NT2/D1 (cell line): Measurements from ENCODE around the gene KCTD5.

Experiments
- DNase-seq: peaks from one replicate; pipeline ENCODE4 v3.0.0-alpha.2; 2011; ENCODE audit warnings: low read depth, low spot score
- H3K27me3 ChIP-seq: 2 replicates; pipeline ENCODE4 v1.6.0; 2011; ENCODE audit warnings: mild to moderate bottlenecking; ENCODE audit not compliant: insufficient read length, insufficient read depth
- H3K36me3 ChIP-seq: 2 replicates; pipeline ENCODE4 v1.6.1; 2011; ENCODE audit warnings: mild to moderate bottlenecking, low read length, mixed read lengths; ENCODE audit not compliant: insufficient read depth, insufficient read length
- H3K4me1 ChIP-seq: 2 replicates; pipeline ENCODE4 v1.5.1; 2011; ENCODE audit not compliant: insufficient read depth, insufficient read length
- H3K4me3 ChIP-seq: 2 replicates; pipeline ENCODE4 v1.5.1; 2011; ENCODE audit warnings: low read depth; ENCODE audit not compliant: insufficient read length
- H3K9ac ChIP-seq: 2 replicates; pipeline ENCODE4 v1.6.0; 2011; ENCODE audit warnings: low read depth; ENCODE audit not compliant: insufficient read length
- H3K9me3 ChIP-seq: 2 replicates; pipeline ENCODE4 v1.5.1; 2011; ENCODE audit warnings: mild to moderate bottlenecking, low read length; ENCODE audit not compliant: insufficient read depth
- SUZ12 ChIP-seq: IDR thresholded peaks from 2 replicates; pipeline ENCODE4 v1.6.1; 2011; ENCODE audit not compliant: insufficient read length, insufficient read depth; ENCODE audit errors: extremely low read depth
- YY1 ChIP-seq: IDR thresholded peaks from 2 replicates; pipeline ENCODE4 v1.6.1; 2011; ENCODE audit not compliant: insufficient read length, insufficient read depth
- ZNF274 ChIP-seq: IDR thresholded peaks from 2 replicates; pipeline ENCODE4 v1.6.1; 2011; ENCODE audit warnings: mild to moderate bottlenecking, low read depth, low read length

Gene KCTD5

DNA sequence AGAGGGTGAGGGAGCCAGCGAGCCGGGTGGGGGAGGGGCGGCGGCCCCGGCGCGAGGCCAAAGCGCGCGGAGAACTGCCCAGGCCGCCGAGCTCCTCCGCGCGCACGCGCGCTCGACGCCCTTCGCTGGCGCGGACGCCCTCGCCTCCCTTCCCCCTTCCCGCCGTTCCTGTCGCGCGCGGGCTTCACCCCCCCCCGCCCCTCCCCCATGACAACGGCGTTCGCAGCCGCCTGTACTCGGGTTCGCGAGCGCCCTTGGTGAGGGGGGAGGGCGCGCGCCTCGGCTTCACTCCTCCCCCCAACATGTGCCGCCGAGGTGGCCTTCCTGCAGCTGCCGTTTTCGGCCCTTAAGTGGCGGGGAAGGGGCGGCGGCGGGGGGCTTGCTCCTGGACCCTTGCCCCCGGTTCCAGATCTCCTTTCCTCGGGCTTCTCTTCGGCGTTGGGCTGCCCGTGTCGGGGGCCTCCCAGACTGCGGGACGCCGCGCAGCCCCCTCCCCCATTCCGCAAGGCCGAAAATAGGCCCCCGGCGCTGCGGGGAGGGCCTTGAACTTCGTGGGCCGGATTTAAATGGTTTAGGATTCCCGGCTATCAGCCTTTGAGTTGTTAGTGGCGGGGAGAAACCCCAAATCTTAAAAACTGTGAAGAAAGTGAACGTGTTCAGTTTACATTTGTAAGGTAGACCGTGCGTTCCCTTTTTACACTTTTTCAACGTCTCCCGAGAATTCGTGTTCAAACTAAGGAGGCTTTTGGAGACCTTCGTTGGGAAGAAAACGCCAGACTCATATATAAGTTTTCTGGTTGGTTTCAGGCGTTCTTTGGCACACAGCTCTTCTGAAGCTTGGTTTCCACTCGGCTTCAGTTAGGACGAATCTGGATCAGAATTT lies 70.8 kb downstream of the KCTD5 start:
- DNase-seq, result peak; percentile 50
- Histone ChIP-seq H3K9ac (peak overlapping the region; percentile 100), H3K4me1 (peaks cover 8% of the 10 kb centered on the region), H3K9me3 (no peaks in the 10 kb centered on the region), H3K4me3 (peak overlapping the region; percentile 98), H3K27me3 (no peaks in the 10 kb centered on the region), H3K36me3 (peaks cover 61% of the 10 kb centered on the region)
- TF ChIP-seq SUZ12, result no peak
- TF ChIP-seq ZNF274, result no peak
- no peak for TF ChIP-seq YY1

DNA sequence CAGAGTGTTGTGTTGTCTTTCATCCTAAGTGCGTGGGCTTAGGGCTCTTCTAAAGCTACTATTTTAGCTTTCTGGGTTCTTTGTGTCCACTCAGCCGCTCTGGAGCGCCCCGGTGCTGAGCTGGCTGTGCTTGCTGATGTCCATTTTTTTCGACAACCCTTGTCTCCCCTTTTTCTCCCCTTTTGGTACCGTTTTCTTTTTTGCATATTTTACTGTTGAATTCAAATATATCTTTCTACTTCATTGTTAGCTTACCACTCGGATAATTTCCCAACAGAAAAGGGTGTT lies 71.4 kb downstream of the KCTD5 start:
- no peak for TF ChIP-seq SUZ12
- no peak for TF ChIP-seq ZNF274
- TF ChIP-seq YY1, result no peak
- peak overlapping the region; percentile 98 for H3K4me3 ChIP-seq
- H3K9me3 ChIP-seq, result no peaks in the 10 kb centered on the region
- H3K9ac ChIP-seq, result peak overlapping the region; percentile 100
- peaks cover 67% of the 10 kb centered on the region for H3K36me3 ChIP-seq
- no peak for DNase-seq
- no peaks in the 10 kb centered on the region for H3K27me3 ChIP-seq
- H3K4me1 ChIP-seq, result peaks cover 8% of the 10 kb centered on the region

DNA sequence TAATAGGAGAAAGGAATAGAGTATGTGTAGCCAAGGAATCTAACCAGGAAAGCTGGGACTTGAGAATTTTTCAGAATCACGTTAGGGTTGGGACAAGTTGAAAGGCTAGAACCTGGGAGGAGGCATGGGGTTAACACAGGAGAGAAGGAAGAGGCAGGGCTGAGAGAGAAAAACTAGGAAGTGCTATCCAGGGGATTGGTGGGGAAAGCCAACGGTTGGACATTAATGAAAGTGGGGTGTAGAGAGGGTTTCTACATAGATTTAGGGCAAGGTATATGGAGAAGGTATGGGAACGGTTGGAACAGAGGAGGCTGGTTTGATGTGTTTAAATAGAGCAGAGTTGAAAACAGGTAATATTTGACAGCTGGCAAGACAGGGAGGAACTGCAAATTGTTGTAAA lies 72.8 kb downstream of the KCTD5 start:
- Histone ChIP-seq H3K9me3 (no peaks in the 10 kb centered on the region; the same call in 1 of the 2 replicates), H3K9ac (peak overlapping the region; percentile 27), H3K27me3 (no peaks in the 10 kb centered on the region), H3K4me3 (peak overlapping the region; percentile 12), H3K4me1 (peaks cover 8% of the 10 kb centered on the region), H3K36me3 (peaks cover 67% of the 10 kb centered on the region)
- no peak for DNase-seq
- TF ChIP-seq YY1 (no peak), SUZ12 (no peak), ZNF274 (no peak)

DNA sequence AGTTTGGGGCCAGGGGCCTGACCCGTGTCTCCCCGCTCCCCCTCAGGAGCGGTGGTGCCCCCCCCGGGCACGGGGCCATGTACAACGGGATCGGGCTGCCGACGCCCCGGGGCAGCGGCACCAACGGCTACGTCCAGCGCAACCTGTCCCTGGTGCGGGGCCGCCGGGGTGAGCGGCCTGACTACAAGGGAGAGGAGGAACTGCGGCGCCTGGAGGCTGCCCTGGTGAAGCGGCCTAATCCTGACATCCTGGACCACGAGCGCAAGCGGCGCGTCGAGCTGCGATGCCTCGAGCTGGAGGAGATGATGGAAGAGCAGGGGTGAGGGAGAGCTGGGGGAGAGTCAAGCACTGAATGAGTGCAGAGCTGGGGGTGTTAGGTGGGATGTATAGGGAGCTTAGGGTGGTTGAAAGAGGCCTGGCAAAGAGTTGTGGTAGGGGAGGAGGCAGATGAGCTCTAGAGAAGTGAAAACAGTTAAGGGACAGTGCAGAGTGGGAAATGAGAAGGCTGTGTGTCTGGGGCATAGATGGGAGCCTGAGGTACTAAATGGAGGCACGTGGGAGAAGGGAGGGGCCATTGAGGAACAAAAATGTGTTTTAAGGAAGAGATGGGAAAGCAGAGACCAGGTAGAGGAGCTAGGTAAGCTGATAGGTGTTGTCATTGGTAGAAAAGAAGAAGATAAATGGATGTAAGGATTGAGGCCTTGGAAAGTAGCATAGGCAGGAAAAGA lies 74.1 kb downstream of the KCTD5 start:
- Histone ChIP-seq H3K36me3 (peaks cover 80% of the 10 kb centered on the region), H3K4me1 (peaks cover 8% of the 10 kb centered on the region), H3K9me3 (peaks cover 5% of the 10 kb centered on the region; the same call in 1 of the 2 replicates), H3K9ac (peak overlapping the region; percentile 36), H3K27me3 (no peaks in the 10 kb centered on the region), H3K4me3 (no peak overlapping the region)
- DNase-seq, result no peak
- no peak for TF ChIP-seq YY1
- no peak for TF ChIP-seq ZNF274
- TF ChIP-seq SUZ12, result no peak

DNA sequence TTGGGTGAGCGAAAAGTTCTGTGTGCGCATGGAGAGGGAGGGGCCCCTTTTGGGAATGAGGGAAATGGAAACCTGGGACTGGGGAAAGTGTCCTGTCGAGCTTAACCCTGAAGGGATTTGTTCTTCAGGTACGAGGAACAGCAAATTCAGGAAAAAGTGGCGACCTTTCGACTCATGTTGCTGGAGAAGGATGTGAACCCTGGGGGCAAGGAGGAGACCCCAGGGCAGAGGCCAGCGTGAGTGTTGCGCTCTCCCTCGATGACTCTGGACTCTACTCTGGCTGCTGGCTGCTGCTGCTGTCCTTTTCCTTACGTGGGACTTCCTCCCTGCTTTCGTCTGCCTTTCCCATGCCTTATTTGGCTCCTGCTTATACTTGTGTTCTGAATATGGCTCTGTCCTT lies 75.0 kb downstream of the KCTD5 start:
- H3K36me3 ChIP-seq, result peaks cover 89% of the 10 kb centered on the region
- H3K4me1 ChIP-seq, result peaks cover 8% of the 10 kb centered on the region

More for the DNA sequence above, 75.0 kb downstream of the KCTD5 start:
- TF ChIP-seq SUZ12 (no peak), ZNF274 (no peak), YY1 (no peak)
- Histone ChIP-seq H3K9me3 (peaks cover 13% of the 10 kb centered on the region; the same call in 1 of the 2 replicates), H3K9ac (no peak overlapping the region), H3K27me3 (no peaks in the 10 kb centered on the region), H3K4me3 (no peak overlapping the region)
- no peak for DNase-seq
